Thyroid gland (tissue), 4 donors: ENCODE measurements around the gene ST3GAL4.

Source experiments
- POLR2A ChIP-seq, 2 donors: fragments of 450-650 bp; IDR thresholded peaks; one replicate each; pipeline ENCODE4 v1.6.1; 2017; ENCODE audit warnings: antibody characterized with exemption in 2 of 2, mild to moderate bottlenecking in 2 of 2, moderate library complexity in 1 of 2
- TF ChIP-seq, protein P1 (sequence below), 6 experiments: fragments of 200-600 bp in 3 of 6; fragments of 450-650 bp in 3 of 6; sonication (generic) in 3 of 6; IDR thresholded peaks; one replicate each; pipeline ENCODE4 v1.5.1; 2016 to 2019; ENCODE audit warnings: antibody characterized with exemption in 6 of 6, mild to moderate bottlenecking in 2 of 6, inconsistent platforms in 1 of 6, moderate library complexity in 1 of 6

DNA sequence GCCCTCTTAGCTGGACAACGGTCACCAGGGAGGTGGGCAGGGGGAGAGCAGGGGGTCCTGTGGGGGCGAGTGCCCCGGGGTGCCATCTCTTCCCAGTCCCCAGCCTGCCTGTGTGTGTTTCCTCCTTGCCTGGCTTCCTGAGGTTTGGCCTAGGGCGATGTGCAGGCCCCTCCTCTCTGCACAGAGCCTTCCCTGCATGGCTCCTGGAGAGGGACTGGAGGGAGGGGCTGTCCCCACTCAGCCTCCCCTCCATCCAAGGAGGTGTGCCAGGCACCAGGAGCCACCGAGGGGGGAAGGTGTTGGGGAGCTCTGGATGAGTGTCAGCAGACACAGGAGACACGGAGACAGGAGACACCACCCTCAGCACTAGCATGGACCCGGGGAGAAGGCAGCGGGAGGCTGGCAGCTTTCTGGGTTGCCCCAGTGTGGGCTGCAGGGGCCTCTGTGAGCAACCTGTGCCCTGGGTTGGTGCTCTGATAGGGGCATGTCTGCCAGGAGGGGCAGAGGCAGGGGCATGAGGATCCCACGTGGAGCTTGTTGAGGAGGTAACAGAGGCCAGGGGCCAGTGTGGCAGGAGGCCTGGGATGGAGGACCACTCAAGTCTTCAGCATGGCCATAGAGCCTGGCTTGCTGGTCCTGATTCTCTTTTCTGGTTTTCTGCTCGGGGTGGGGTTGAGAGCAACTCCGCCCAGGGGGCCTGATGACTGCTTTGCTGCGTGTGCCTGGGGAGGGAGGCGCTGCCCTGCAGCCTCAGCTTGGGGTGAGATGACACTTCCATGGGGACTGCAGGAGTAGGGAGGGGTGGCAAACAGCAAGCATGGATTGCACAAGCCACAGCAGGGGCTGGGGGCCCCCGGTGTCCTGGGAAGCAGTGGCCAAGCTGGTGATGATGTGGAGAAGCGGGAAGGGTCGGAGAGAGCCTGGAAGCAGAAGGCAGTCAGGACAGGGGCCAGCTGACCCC lies 78.8 kb downstream of the ST3GAL4 start:
- TF ChIP-seq, protein P1, sequence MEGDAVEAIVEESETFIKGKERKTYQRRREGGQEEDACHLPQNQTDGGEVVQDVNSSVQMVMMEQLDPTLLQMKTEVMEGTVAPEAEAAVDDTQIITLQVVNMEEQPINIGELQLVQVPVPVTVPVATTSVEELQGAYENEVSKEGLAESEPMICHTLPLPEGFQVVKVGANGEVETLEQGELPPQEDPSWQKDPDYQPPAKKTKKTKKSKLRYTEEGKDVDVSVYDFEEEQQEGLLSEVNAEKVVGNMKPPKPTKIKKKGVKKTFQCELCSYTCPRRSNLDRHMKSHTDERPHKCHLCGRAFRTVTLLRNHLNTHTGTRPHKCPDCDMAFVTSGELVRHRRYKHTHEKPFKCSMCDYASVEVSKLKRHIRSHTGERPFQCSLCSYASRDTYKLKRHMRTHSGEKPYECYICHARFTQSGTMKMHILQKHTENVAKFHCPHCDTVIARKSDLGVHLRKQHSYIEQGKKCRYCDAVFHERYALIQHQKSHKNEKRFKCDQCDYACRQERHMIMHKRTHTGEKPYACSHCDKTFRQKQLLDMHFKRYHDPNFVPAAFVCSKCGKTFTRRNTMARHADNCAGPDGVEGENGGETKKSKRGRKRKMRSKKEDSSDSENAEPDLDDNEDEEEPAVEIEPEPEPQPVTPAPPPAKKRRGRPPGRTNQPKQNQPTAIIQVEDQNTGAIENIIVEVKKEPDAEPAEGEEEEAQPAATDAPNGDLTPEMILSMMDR (IDR thresholded peaks at IDR 0.05) = no peak
- no peak for TF ChIP-seq POLR2A (IDR thresholded peaks at IDR 0.05)
